AG04450 (cell line): ENCODE measurements around the gene ZBTB32. TPM values are rescaled to one million over a fixed set of nuclear protein-coding genes. Genes with fewer than 3 reads are reported as not detected.
"Not testable (repeated sequence)": the region's sequence is repeated elsewhere in the genome, so short reads cannot be mapped to it uniquely, and the experiment has no call there.

Source experiments
- CTCF ChIA-PET: fragments of 300-600, 350-600 bp; formaldehyde crosslinking; extraction: SDS; loops from one replicate; lab custom pipeline; 2022; ENCODE audit warnings: antibody characterized with exemption, inconsistent platforms; lab: Charles Lee
- POLR2A ChIA-PET: fragments of 350-600 bp; formaldehyde crosslinking; extraction: SDS; loops from one replicate; lab custom pipeline; 2021; ENCODE audit warnings: antibody characterized with exemption, inconsistent platforms; lab: Yijun Ruan, JAX
- DNase-seq: peaks from one replicate; pipeline ENCODE4 v3.0.0-alpha.2; 2011; ENCODE audit warnings: low read depth, low spot score
- H3K27ac ChIP-seq: one replicate; pipeline ENCODE4 v1.5.1; 2012; ENCODE audit warnings: low read depth, low read length, control low read depth
- H3K27me3 ChIP-seq: one replicate; pipeline ENCODE4 v1.6.0; 2012; ENCODE audit warnings: low read length; ENCODE audit not compliant: control insufficient read depth, insufficient read depth
- H3K4me3 ChIP-seq: 2 replicates; pipeline ENCODE4 v1.5.1; 2011; ENCODE audit warnings: mild to moderate bottlenecking, low read depth, low read length, control low read depth
- H3K9me3 ChIP-seq: 2 replicates; pipeline ENCODE4 v1.5.1; 2012; ENCODE audit warnings: low read length; ENCODE audit not compliant: control insufficient read depth, insufficient read depth
- polyA plus RNA-seq: library from polyadenylated mRNA; depleted of rRNA; stranded (reverse); fragments of >200 nt; gene quantifications from 2 replicates; pipeline ENCODE4 v1.2.3, GENCODE V29; 2011
- TF ChIP-seq, protein P1 (sequence below): IDR thresholded peaks from 2 replicates; pipeline ENCODE4 v1.5.1; 2011; ENCODE audit warnings: low read depth, low read length, control low read depth, inconsistent platforms

ZBTB32 gene
- polyA plus RNA-seq, 1 experiment = not detected

DNA sequence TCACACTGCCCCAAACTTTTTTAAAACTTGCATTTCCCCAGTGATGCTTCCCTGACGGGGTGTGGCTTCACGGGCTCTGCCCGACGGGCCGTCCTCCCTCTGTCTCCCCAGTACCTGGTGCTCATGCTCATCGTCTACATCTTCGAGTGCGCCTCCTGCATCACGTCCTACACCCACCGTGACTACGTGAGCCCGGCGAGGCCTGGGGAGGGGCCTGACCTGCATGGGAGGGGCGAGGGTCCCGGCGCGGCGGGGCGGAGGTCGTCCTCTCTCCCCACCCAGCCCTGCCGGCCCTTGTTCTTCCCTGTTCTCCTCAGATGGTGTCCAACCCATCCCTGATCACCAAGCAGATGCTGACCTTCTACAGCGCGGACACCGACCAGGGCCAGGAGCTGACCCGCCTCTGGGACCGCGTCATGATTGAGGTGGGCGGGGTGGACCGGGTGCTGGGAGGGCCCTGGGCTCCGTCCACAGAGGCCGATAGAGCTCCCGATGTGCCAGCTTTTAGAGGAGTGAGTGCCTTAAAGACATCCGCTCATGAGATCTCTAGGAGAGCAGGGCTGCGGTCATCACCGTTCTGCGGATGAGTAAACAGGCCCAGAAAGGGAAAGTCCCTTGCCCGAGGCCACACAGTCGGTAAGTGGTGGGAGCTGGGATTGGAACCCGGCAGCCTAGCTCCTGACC lies 31.1 kb upstream of the ZBTB32 start:
- ChIA-PET POLR2A (no interaction called here), CTCF (interaction anchor here (0.6 kb wide), 1 partner anchor 15 kb away, joined by 3 read pairs; no protein-coding TSS in a partner anchor)
- Histone ChIP-seq H3K27ac (peak overlapping the region; percentile 11), H3K4me3 (peak overlapping the region; percentile 48), H3K9me3 (no peaks in the 10 kb centered on the region; the same call in 1 of the 2 replicates), H3K27me3 (peaks cover 11% of the 10 kb centered on the region)
- no peak for DNase-seq
- TF ChIP-seq, protein P1, sequence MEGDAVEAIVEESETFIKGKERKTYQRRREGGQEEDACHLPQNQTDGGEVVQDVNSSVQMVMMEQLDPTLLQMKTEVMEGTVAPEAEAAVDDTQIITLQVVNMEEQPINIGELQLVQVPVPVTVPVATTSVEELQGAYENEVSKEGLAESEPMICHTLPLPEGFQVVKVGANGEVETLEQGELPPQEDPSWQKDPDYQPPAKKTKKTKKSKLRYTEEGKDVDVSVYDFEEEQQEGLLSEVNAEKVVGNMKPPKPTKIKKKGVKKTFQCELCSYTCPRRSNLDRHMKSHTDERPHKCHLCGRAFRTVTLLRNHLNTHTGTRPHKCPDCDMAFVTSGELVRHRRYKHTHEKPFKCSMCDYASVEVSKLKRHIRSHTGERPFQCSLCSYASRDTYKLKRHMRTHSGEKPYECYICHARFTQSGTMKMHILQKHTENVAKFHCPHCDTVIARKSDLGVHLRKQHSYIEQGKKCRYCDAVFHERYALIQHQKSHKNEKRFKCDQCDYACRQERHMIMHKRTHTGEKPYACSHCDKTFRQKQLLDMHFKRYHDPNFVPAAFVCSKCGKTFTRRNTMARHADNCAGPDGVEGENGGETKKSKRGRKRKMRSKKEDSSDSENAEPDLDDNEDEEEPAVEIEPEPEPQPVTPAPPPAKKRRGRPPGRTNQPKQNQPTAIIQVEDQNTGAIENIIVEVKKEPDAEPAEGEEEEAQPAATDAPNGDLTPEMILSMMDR = no peak

- ChIA-PET CTCF (no interaction called here), POLR2A (no interaction called here)
- TF ChIP-seq, protein P1 = no peak
- no peak overlapping the region for H3K27ac ChIP-seq
- no peak overlapping the region for H3K4me3 ChIP-seq
- no peaks in the 10 kb centered on the region; the same call in 1 of the 2 replicates for H3K9me3 ChIP-seq
- peaks cover 5% of the 10 kb centered on the region for H3K27me3 ChIP-seq
- DNase-seq = no peak
These were observed 28.7 kb upstream of the ZBTB32 start for GRCh38 chr19:35675589-35676140.

- Histone ChIP-seq H3K4me3 (no peak overlapping the region), H3K27me3 (no peaks in the 10 kb centered on the region), H3K9me3 (no peaks in the 10 kb centered on the region), H3K27ac (no peak overlapping the region)
- POLR2A ChIA-PET = no interaction called here
- CTCF ChIA-PET = no interaction called here
- no peak for DNase-seq
- TF ChIP-seq, protein P1 = no peak
These were observed 14.5 kb upstream of the ZBTB32 start for GRCh38 chr19:35689836-35690235.

- CTCF ChIA-PET, H3K4me3 ChIP-seq, H3K9me3 ChIP-seq, POLR2A ChIA-PET, H3K27me3 ChIP-seq, DNase-seq, H3K27ac ChIP-seq: not testable (repeated sequence)
These were observed 13.3 kb upstream of the ZBTB32 start for GRCh38 chr19:35691106-35691505.

DNA sequence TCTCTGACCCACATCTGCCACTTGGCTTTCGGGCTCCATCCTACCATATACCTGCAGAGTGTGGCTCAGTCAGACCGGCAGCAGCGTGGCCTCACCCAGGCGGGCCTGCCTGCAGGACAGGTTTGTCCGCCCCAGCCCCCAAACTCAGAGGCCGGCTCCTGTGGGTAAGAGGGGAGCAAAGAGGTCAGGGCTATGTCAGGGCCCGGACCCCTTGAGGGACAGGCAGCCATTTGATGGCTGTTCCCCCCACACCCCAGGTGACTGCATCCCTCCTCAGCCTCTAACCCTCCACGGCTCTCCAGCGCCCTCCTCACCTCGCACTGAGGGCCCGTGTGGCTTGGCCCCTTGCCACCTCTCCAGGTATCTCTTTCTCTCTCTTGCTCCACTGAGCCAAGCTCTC lies 12.3 kb upstream of the ZBTB32 start:
- no peak overlapping the region for H3K4me3 ChIP-seq
- TF ChIP-seq, protein P1 = no peak
- H3K9me3 ChIP-seq = no peaks in the 10 kb centered on the region
- CTCF ChIA-PET = interaction anchor here (0.6 to 3.2 kb wide), 9 partner anchors 8 to 551 kb away, joined by 3 to 23 read pairs (median 6); partner anchors contain the start of gene LIN37
- H3K27ac ChIP-seq = no peak overlapping the region
- peaks cover 4% of the 10 kb centered on the region for H3K27me3 ChIP-seq
- POLR2A ChIA-PET = no interaction called here
- no peak for DNase-seq
